GM23248 (cell line): Measurements from ENCODE around the gene MICU2. TPM values are rescaled to one million over a fixed set of nuclear protein-coding genes. Genes with fewer than 3 reads are reported as not detected.

Source experiments
- DNase-seq: peaks from one replicate; pipeline ENCODE4 v3.0.0-alpha.2; 2015
- H2AFZ ChIP-seq: fragments of 200-600 bp; sonication (generic); 2 replicates; pipeline ENCODE4 v1.6.1; 2016; ENCODE audit warnings: antibody characterized with exemption
- H3F3A ChIP-seq: fragments of 200-600 bp; sonication (generic); 2 replicates; pipeline ENCODE4 v1.6.1; 2016; ENCODE audit warnings: mild to moderate bottlenecking, antibody characterized with exemption, mixed run types; ENCODE audit not compliant: insufficient read depth
- H3K27ac ChIP-seq: fragments of 200-600 bp; sonication (generic); 2 replicates; pipeline ENCODE4 v1.5.1; 2016; ENCODE audit warnings: mild to moderate bottlenecking
- H3K27me3 ChIP-seq: fragments of 200-600 bp; sonication (generic); replicated peaks from 2 replicates; pipeline ENCODE4 v1.6.1; 2016; ENCODE audit warnings: mild to moderate bottlenecking; ENCODE audit not compliant: insufficient read depth
- H3K36me3 ChIP-seq: fragments of 200-600 bp; sonication (generic); 2 replicates; pipeline ENCODE4 v1.6.1; 2016; ENCODE audit warnings: low read depth, mild to moderate bottlenecking
- H3K4me1 ChIP-seq: fragments of 200-600 bp; sonication (generic); 2 replicates; pipeline ENCODE4 v1.6.1; 2016; ENCODE audit warnings: mild to moderate bottlenecking; ENCODE audit not compliant: insufficient read depth
- H3K4me2 ChIP-seq: fragments of 200-600 bp; sonication (generic); one replicate; pipeline ENCODE4 v1.6.1; 2016; ENCODE audit warnings: mild to moderate bottlenecking; ENCODE audit not compliant: unreplicated experiment
- H3K4me3 ChIP-seq: fragments of 200-600 bp; sonication (generic); 2 replicates; pipeline ENCODE4 v1.5.1; 2016; ENCODE audit warnings: mild to moderate bottlenecking
- H3K79me2 ChIP-seq: fragments of 200-600 bp; sonication (generic); 2 replicates; pipeline ENCODE4 v1.6.1; 2016; ENCODE audit warnings: mild to moderate bottlenecking; ENCODE audit not compliant: insufficient read depth
- H3K9ac ChIP-seq: fragments of 200-600 bp; sonication (generic); 2 replicates; pipeline ENCODE4 v1.6.1; 2016; ENCODE audit warnings: mild to moderate bottlenecking
- H3K9me2 ChIP-seq: fragments of 200-600 bp; sonication (generic); 2 replicates; pipeline ENCODE4 v1.6.1; 2016; ENCODE audit warnings: mixed run types, mild to moderate bottlenecking, moderate library complexity; ENCODE audit not compliant: insufficient read depth
- H3K9me3 ChIP-seq: fragments of 200-600 bp; sonication (generic); one replicate; pipeline ENCODE4 v1.6.1; 2017; ENCODE audit warnings: low read depth
- H4K20me1 ChIP-seq: fragments of 200-600 bp; sonication (generic); 2 replicates; pipeline ENCODE4 v1.6.0; 2016; ENCODE audit not compliant: insufficient read depth
- EZH2 ChIP-seq: fragments of 200-600 bp; sonication (generic); IDR thresholded peaks from 2 replicates; pipeline ENCODE4 v1.6.1; 2018; ENCODE audit warnings: antibody characterized with exemption, mild to moderate bottlenecking; ENCODE audit not compliant: insufficient read depth, poor library complexity, severe bottlenecking
- EZH2phosphoT487 ChIP-seq: fragments of 200-600 bp; sonication (generic); IDR thresholded peaks from 2 replicates; pipeline ENCODE4 v1.6.1; 2018; ENCODE audit warnings: antibody characterized with exemption, moderate library complexity, mild to moderate bottlenecking, low read depth; ENCODE audit not compliant: insufficient read depth
- WGBS, 2 experiments: methylation state at CpG; one replicate each; pipeline ENCODE4 v1.1.6; 2015 to 2017; ENCODE audit warnings: low lambda C conversion rate in 2 of 2, low coverage in 1 of 2; ENCODE audit errors: missing lambda C conversion rate in 2 of 2; 5-methylcytosine and 5-hydroxymethylcytosine counted together
- in situ Hi-C: fragments of 300-500 bp; cut with MboI; formaldehyde crosslinking; loops from 2 replicates; pipeline ENCODE4 v1.15.0; 2020
- polyA plus RNA-seq: library from polyadenylated mRNA; unstranded; fragments of >200 nt; fragmentation: Nextera tagmentation; extraction: Ambion mirVana; gene quantifications from 2 replicates; pipeline ENCODE4 v1.2.1, GENCODE V29; 2016
- small RNA-seq: library from RNA; depleted of rRNA; stranded (forward); fragments of <200 nt; gene quantifications from one replicate; pipeline ENCODE3, GENCODE V24; 2014; ENCODE audit warnings: low read depth, low replicate concordance
- total RNA-seq: library from RNA; depleted of rRNA; stranded (reverse); fragments of >200 nt; shearing (Covaris generic); gene quantifications from 2 replicates; pipeline ENCODE4 v1.2.3, GENCODE V29; 2014; rRNA removed

Gene MICU2
- total and polyA plus RNA-seq, 2 experiments from 2014 or later: 41.4 to 61.7 TPM

GRCh38 chr13:21446656-21447055 is 157.3 kb downstream of the MICU2 start:
- no peaks in the 10 kb centered on the region for H3K9me2 ChIP-seq
- TF ChIP-seq EZH2: no peak
- no peak for TF ChIP-seq EZH2phosphoT487
- H3K4me1 ChIP-seq: peaks cover 5% of the 10 kb centered on the region
- H3K27ac ChIP-seq: no peak overlapping the region
- no peaks in the 10 kb centered on the region for H3K27me3 ChIP-seq
- no peak overlapping the region for H2AFZ ChIP-seq
- H3K9me3 ChIP-seq: no peaks in the 10 kb centered on the region
- WGBS, 2 experiments: 96 to 100% methylated on average over 2 of the region's 2 CpGs
- no peak overlapping the region for H3K4me3 ChIP-seq
- no peak for DNase-seq
- no peak overlapping the region for H3K4me2 ChIP-seq
- in situ Hi-C loops: no loop called here
- no peaks in the 10 kb centered on the region; the same call in 1 of the 2 replicates for H4K20me1 ChIP-seq
- H3F3A ChIP-seq: 0 out of 2 replicates have a peak, but pooled peaks cover 7% of the 10 kb centered on the region
- H3K9ac ChIP-seq: no peak overlapping the region
- peaks cover 80% of the 10 kb centered on the region for H3K79me2 ChIP-seq
- no peaks in the 10 kb centered on the region for H3K36me3 ChIP-seq

GRCh38 chr13:21445759-21446158 is 158.2 kb downstream of the MICU2 start:
- TF ChIP-seq EZH2phosphoT487 (no peak), EZH2 (no peak)
- Histone ChIP-seq H3K4me1 (no peaks in the 10 kb centered on the region), H3K4me3 (no peak overlapping the region), H4K20me1 (no peaks in the 10 kb centered on the region; the same call in 1 of the 2 replicates), H3K9me3 (no peaks in the 10 kb centered on the region), H3F3A (no peaks in the 10 kb centered on the region), H3K27ac (no peak overlapping the region), H3K4me2 (no peak overlapping the region), H3K36me3 (no peaks in the 10 kb centered on the region), H3K9ac (no peak overlapping the region), H2AFZ (no peak overlapping the region), H3K79me2 (peaks cover 80% of the 10 kb centered on the region), H3K27me3 (no peaks in the 10 kb centered on the region), H3K9me2 (no peaks in the 10 kb centered on the region)
- WGBS, 2 experiments: 88 to 90% methylated on average over 6 of the region's 6 CpGs
- DNase-seq: no peak
- in situ Hi-C loops: no loop called here

GRCh38 chr13:21443171-21443570 is 160.8 kb downstream of the MICU2 start:
- Histone ChIP-seq H3K9me2 (no peaks in the 10 kb centered on the region), H3K79me2 (peaks cover 87% of the 10 kb centered on the region), H3K27me3 (no peaks in the 10 kb centered on the region), H2AFZ (no peak overlapping the region), H4K20me1 (no peaks in the 10 kb centered on the region; the same call in 1 of the 2 replicates), H3F3A (no peaks in the 10 kb centered on the region; the same call in 1 of the 2 replicates), H3K4me1 (no peaks in the 10 kb centered on the region), H3K4me2 (no peak overlapping the region), H3K36me3 (no peaks in the 10 kb centered on the region), H3K4me3 (no peak overlapping the region), H3K9ac (no peak overlapping the region), H3K27ac (no peak overlapping the region), H3K9me3 (no peaks in the 10 kb centered on the region)
- in situ Hi-C loops: no loop called here
- no peak for TF ChIP-seq EZH2phosphoT487
- no peak for TF ChIP-seq EZH2
- 95 to 100% methylated on average over 1 of the region's 1 CpG for WGBS, 2 experiments
- DNase-seq: no peak

Small RNA genes within 50 kb of the gene (small RNA-seq; reads per million reads assigned to genes)
- not detected for gene RNU6-59P

Other genes with a start within 250 kb of the MICU2 start
- 65.3 and 82.6 TPM in 2 replicates for gene ZDHHC20, start 144.9 kb downstream of the MICU2 start, total RNA-seq
- 40.0 and 41.1 TPM in 2 replicates for gene ZDHHC20, start 144.9 kb downstream of the MICU2 start, polyA plus RNA-seq
- 0.65 TPM in 1 of 2 replicates, not detected in the other for gene FGF9, start 66.9 kb upstream of the MICU2 start, total RNA-seq
- 0.39 and 0.75 TPM in 2 replicates for gene FGF9, start 66.9 kb upstream of the MICU2 start, polyA plus RNA-seq